B cell (primary cell): ENCODE data around the gene TRPM1. TPM values are rescaled to one million over a fixed set of nuclear protein-coding genes. Genes with fewer than 3 reads are reported as not detected.

Experiments used
- ATAC-seq: fragments of 200-7000 bp; cut with Tn5 transposase; one replicate; pipeline ENCODE4 v1.10.0; 2021; ENCODE audit warnings: low read depth, mild to moderate bottlenecking, moderate number of reproducible peaks, moderate library complexity
- CTCF ChIA-PET: fragments of 350-600 bp; sonication (Branson Sonifier 250); formaldehyde crosslinking; loops from one replicate; lab custom pipeline; 2021; ENCODE audit warnings: antibody characterized with exemption, inconsistent platforms; lab: Charles Lee
- POLR2A ChIA-PET: fragments of 350-600 bp; sonication (Branson Sonifier 250); formaldehyde crosslinking; loops from one replicate; lab custom pipeline; 2021; ENCODE audit warnings: antibody characterized with exemption; lab: Charles Lee
- DNase-seq: peaks from one replicate; pipeline ENCODE4 v3.0.0; 2013
- H2AFZ ChIP-seq: 2 replicates; pipeline ENCODE4 v1.6.1; 2012; ENCODE audit warnings: mild to moderate bottlenecking, low read depth, low read length; ENCODE audit not compliant: insufficient read depth, poor library complexity, severe bottlenecking
- H3K27ac ChIP-seq, 2 donors: 1 replicate in 1 of 2; 2 replicates in 1 of 2; pipeline ENCODE4 v1.5.1; 2012 to 2013; ENCODE audit warnings: low read length in 2 of 2, mild to moderate bottlenecking in 2 of 2, moderate library complexity in 1 of 2
- H3K27me3 ChIP-seq, 4 experiments: fragments of 200-600 bp in 1 of 4; sonication (generic) in 1 of 4; replicated peaks in 1 of 4; 1 replicate in 2 of 4; 2 replicates in 2 of 4; pipeline versions ENCODE4 v1.6.1 to v1.7.0; 2013 to 2016; ENCODE audit warnings: low read length in 3 of 4, mild to moderate bottlenecking in 2 of 4, mixed read lengths in 1 of 4, moderate library complexity in 1 of 4; ENCODE audit not compliant: insufficient read depth in 4 of 4, control insufficient read depth in 3 of 4; ENCODE audit errors: control extremely low read depth in 1 of 4
- H3K36me3 ChIP-seq, 2 experiments: replicated peaks in 1 of 2; 1 replicate in 1 of 2; 2 replicates in 1 of 2; pipeline versions ENCODE4 v1.6.1 to v1.7.1; 2013; ENCODE audit warnings: low read length in 1 of 2; ENCODE audit not compliant: insufficient read depth in 2 of 2, control insufficient read depth in 1 of 2; ENCODE audit errors: control extremely low read depth in 1 of 2, extremely low read depth in 1 of 2
- H3K4me1 ChIP-seq, 2 donors: fragments of 200-600 bp in 1 of 2; sonication (generic) in 1 of 2; 1 replicate in 1 of 2; 2 replicates in 1 of 2; pipeline versions ENCODE4 v1.5.1 to v1.6.1; 2013 to 2017; ENCODE audit warnings: low read length in 2 of 2; ENCODE audit not compliant: control insufficient read depth in 2 of 2, insufficient read depth in 2 of 2
- H3K4me2 ChIP-seq: replicated peaks from 2 replicates; pipeline ENCODE3; 2012; ENCODE audit warnings: mild to moderate bottlenecking, low read depth, low read length; ENCODE audit not compliant: poor library complexity, severe bottlenecking
- H3K4me3 ChIP-seq, 5 experiments: fragments of 200-600 bp in 1 of 5; sonication (generic) in 1 of 5; 1 replicate in 3 of 5; 2 replicates in 2 of 5; pipeline versions ENCODE4 v1.5.1 to v1.7.0; 2011 to 2016; ENCODE audit warnings: low read length in 4 of 5, mild to moderate bottlenecking in 4 of 5, low read depth in 2 of 5, control low read depth in 1 of 5, moderate library complexity in 1 of 5; ENCODE audit not compliant: insufficient read depth in 1 of 5; ENCODE audit errors: control extremely low read depth in 1 of 5, extremely low read depth in 1 of 5
- H3K79me2 ChIP-seq: fragments of 200-600 bp; sonication (generic); one replicate; pipeline ENCODE4 v1.6.0; 2016; ENCODE audit warnings: low read length; ENCODE audit not compliant: control insufficient read depth, insufficient read depth
- H3K9ac ChIP-seq: fragments of 200-600 bp; sonication (generic); 2 replicates; pipeline ENCODE4 v1.6.1; 2017; ENCODE audit warnings: mild to moderate bottlenecking, low read length, moderate library complexity
- H3K9me3 ChIP-seq, 3 donors: one replicate each; pipeline versions ENCODE4 v1.6.1 to v1.7.1; 2013; ENCODE audit warnings: low read length in 2 of 3; ENCODE audit not compliant: control insufficient read depth in 2 of 3, insufficient read depth in 1 of 3; ENCODE audit errors: control extremely low read depth in 1 of 3
- H4K20me1 ChIP-seq: 2 replicates; pipeline ENCODE4 v1.6.0; 2012; ENCODE audit warnings: mild to moderate bottlenecking, low read length; ENCODE audit not compliant: insufficient read depth, control insufficient read depth, poor library complexity, severe bottlenecking
- H3K27ac Mint-ChIP-seq: one replicate; pipeline ENCODE4 v1.8.0; 2021; ENCODE audit warnings: mixed read lengths
- H3K27me3 Mint-ChIP-seq: one replicate; pipeline ENCODE4 v1.8.0; 2021; ENCODE audit warnings: mixed read lengths
- H3K4me1 Mint-ChIP-seq: one replicate; pipeline ENCODE4 v1.8.0; 2021; ENCODE audit warnings: mixed read lengths
- H3K4me3 Mint-ChIP-seq: one replicate; pipeline ENCODE4 v1.8.0; 2021; ENCODE audit warnings: mixed read lengths
- H3K9me3 Mint-ChIP-seq: one replicate; pipeline ENCODE4 v1.8.0; 2022; ENCODE audit warnings: mixed read lengths; ENCODE audit not compliant: insufficient read depth
- CTCF ChIP-seq: fragments of 200-600 bp; IDR thresholded peaks from one replicate; pipeline ENCODE4 v1.8.0; 2022; ENCODE audit warnings: antibody characterized with exemption, mild to moderate bottlenecking
- EZH2 ChIP-seq: IDR thresholded peaks from 2 replicates; pipeline ENCODE4 v1.6.1; 2012; ENCODE audit warnings: borderline replicate concordance, low read depth, mild to moderate bottlenecking, moderate library complexity, low read length; ENCODE audit not compliant: insufficient read depth, poor library complexity, severe bottlenecking
- WGBS: methylation state at CpG from one replicate; pipeline ENCODE4 v1.1.5; 2013; ENCODE audit warnings: missing lambda C conversion rate; ENCODE audit not compliant: insufficient coverage; 5-methylcytosine and 5-hydroxymethylcytosine counted together
- intact Hi-C: fragments of 100-400 bp; cut with micrococcal nuclease; formaldehyde crosslinking; loops from one replicate; pipeline ENCODE4 v1.10.0; 2022
- polyA plus RNA-seq: library from polyadenylated mRNA; depleted of rRNA; stranded (reverse); fragments of >200 nt; gene quantifications from 2 replicates; pipeline ENCODE4 v1.2.3, GENCODE V29; 2012
- total RNA-seq, 2 donors: library from RNA; stranded (reverse); fragments of 120-200 nt in 1 of 2; gene quantifications; 1 replicate in 1 of 2; 2 replicates in 1 of 2; pipeline versions ENCODE4 v1.2.3 to v1.2.4, GENCODE V29; 2013 to 2022

Gene TRPM1
- total and polyA plus RNA-seq, 2 donors (not counting 1 experiment from before 2014, with no cell fraction given) = 0.07 TPM; not detected in 1

- H3K27ac ChIP-seq = no peak overlapping the region
- no peak overlapping the region for H3K4me2 ChIP-seq
- H3K9me3 ChIP-seq = peaks cover 0 to 8% (median 1%) of the 10 kb centered on the region in 3 donors
- no peak overlapping the region for H3K9ac ChIP-seq
- CTCF ChIA-PET = no interaction called here
- no peaks in the 10 kb centered on the region for H3K27me3 ChIP-seq
- Mint-ChIP-seq H3K27me3 (no peaks in the 10 kb centered on the region), H3K9me3 (no peaks in the 10 kb centered on the region), H3K4me1 (peaks cover 13% of the 10 kb centered on the region), H3K27ac (no peak overlapping the region), H3K4me3 (no peak overlapping the region)
- no peak overlapping the region for H3K4me3 ChIP-seq
- intact Hi-C loops = no loop called here
- H3K4me1 ChIP-seq = peaks cover 8 to 10% of the 10 kb centered on the region in 2 donors
- DNase-seq (no peak), ATAC-seq (no peak)
- no peaks in the 10 kb centered on the region for H3K79me2 ChIP-seq
- H3K36me3 ChIP-seq = no peaks in the 10 kb centered on the region
- no peaks in the 10 kb centered on the region for H4K20me1 ChIP-seq
- TF ChIP-seq CTCF (no peak), EZH2 (no peak)
- 92% methylated on average over 2 of the region's 5 CpGs for WGBS
- no peak overlapping the region for H2AFZ ChIP-seq
- POLR2A ChIA-PET = no interaction called here
These were observed 32.4 kb upstream of the TRPM1 start for GRCh38 chr15:31133890-31134289.

- no peak overlapping the region for H3K9ac ChIP-seq
- ATAC-seq (no peak), DNase-seq (no peak)
- H3K36me3 ChIP-seq = no peaks in the 10 kb centered on the region
- H3K4me3 ChIP-seq = no peak overlapping the region
- no peaks in the 10 kb centered on the region for H3K27me3 ChIP-seq
- no peak for TF ChIP-seq CTCF
- TF ChIP-seq EZH2 = no peak
- no peak overlapping the region for H3K4me2 ChIP-seq
- CTCF ChIA-PET = interaction anchor here (1.0 to 5.7 kb wide), 5 partner anchors 165 to 469 kb away, joined by 3 to 73 read pairs (median 5); no protein-coding TSS in a partner anchor
- no peaks in the 10 kb centered on the region for H3K27me3 Mint-ChIP-seq
- intact Hi-C loops = no loop called here
- H3K4me1 Mint-ChIP-seq = peaks cover 13% of the 10 kb centered on the region
- no peaks in the 10 kb centered on the region for H3K79me2 ChIP-seq
- H4K20me1 ChIP-seq = no peaks in the 10 kb centered on the region
- H3K9me3 Mint-ChIP-seq = no peaks in the 10 kb centered on the region
- no peak overlapping the region for H3K27ac Mint-ChIP-seq
- no peak overlapping the region for H3K4me3 Mint-ChIP-seq
- POLR2A ChIA-PET = no interaction called here
- peaks cover 0 to 8% (median 1%) of the 10 kb centered on the region in 3 donors for H3K9me3 ChIP-seq
- H2AFZ ChIP-seq = no peak overlapping the region
- H3K4me1 ChIP-seq = peaks cover 11 to 13% of the 10 kb centered on the region in 2 donors
- 93% methylated on average over 12 of the region's 12 CpGs for WGBS
- no peak overlapping the region for H3K27ac ChIP-seq
These were observed 30.4 kb upstream of the TRPM1 start for GRCh38 chr15:31131853-31132375.
